ENCODE results near the gene NR6A1.
A peak's percentile ranks its signal among the peaks of the same experiment; 100 is the strongest.

Gene NR6A1

DNA sequence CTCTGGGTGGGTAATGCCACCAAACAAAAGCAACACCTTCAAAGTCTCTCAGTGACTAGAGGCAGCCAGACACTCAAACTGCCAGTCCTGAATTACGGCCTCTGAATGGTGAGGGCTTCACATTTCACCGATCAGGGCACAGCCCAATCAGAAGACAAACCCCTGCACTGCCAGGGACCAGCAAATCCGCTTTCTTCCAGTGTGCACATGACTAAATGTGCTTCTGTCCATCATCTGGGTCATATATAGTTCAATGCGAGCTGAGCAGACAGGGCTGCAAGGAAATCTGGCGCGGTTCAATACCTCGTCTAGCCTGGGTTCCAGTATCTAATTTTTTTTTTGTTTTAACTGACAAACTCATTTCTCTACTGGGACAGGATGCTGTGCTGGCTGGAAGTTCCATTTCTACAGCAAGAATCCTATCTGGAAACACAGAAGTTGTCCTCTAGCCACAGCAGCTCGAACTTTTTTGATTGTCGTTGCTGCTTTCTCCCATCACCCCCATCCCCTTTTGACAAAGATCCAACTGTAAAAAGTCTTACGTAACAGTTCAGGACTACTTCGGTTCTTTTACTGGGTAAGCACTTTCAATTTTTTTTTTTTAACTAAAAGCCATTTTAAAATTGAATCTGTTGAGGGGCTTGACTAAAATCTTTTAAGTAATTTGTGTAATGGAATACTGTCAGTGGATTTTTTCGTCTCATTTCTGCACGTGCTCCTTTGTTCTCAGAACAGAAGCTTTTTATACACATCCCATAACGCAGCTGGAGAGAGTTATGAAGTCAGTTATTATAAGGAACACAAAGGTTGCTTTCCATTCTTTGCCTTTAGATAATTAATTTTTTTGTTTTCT is 112.7 kb downstream of the NR6A1 start (continued):
- TF ChIP-seq ZNF549 (tag by site-specific recombination; IDR thresholded peaks at IDR 0.05) (no peak), ZNF76 (tag by site-specific recombination; IDR thresholded peaks at IDR 0.05; ENCODE audit: borderline replicate concordance, low read depth) (0 out of 2 replicates have a peak, but pooled peaks have one; percentile 38), ZNF121 (tag by site-specific recombination; IDR thresholded peaks at IDR 0.05) (no peak), ZNF394 (tag by site-specific recombination; IDR thresholded peaks at IDR 0.05; ENCODE audit: borderline replicate concordance) (no peak), GLI4 (tag by site-specific recombination; IDR thresholded peaks at IDR 0.05) (no peak), ZBTB7A (tag by site-specific recombination; IDR thresholded peaks at IDR 0.05; ENCODE audit: low read depth) (no peak), ZFP3 (tag by site-specific recombination; IDR thresholded peaks at IDR 0.05; ENCODE audit: low read depth) (no peak), OSR2 (tag by site-specific recombination; IDR thresholded peaks at IDR 0.05) (0 out of 2 replicates have a peak, but pooled peaks have one; percentile 19), ZBTB17 (tag by site-specific recombination; IDR thresholded peaks at IDR 0.05) (peak; percentile 73), ZBTB21 (tag by site-specific recombination; IDR thresholded peaks at IDR 0.05) (peak; percentile 76), FEZF1 (tag by site-specific recombination; IDR thresholded peaks at IDR 0.05) (0 out of 2 replicates have a peak, but pooled peaks have one; percentile 28), ZNF792 (tag by site-specific recombination; IDR thresholded peaks at IDR 0.05) (no peak), ZNF629 (tag by site-specific recombination; IDR thresholded peaks at IDR 0.05) (peak; percentile 73), ZBTB48 (tag by site-specific recombination; IDR thresholded peaks at IDR 0.05) (0 out of 2 replicates have a peak, but pooled peaks have one; percentile 48), KLF10 (tag by site-specific recombination; IDR thresholded peaks at IDR 0.05) (no peak), ZNF433 (tag by site-specific recombination; IDR thresholded peaks at IDR 0.05; ENCODE audit: low read depth) (no peak), SP2 (tag by site-specific recombination; IDR thresholded peaks at IDR 0.05) (peak; percentile 88), ZNF558 (tag by site-specific recombination; IDR thresholded peaks at IDR 0.05) (0 out of 2 replicates have a peak, but pooled peaks have one; percentile 11)
- TF ChIP-seq, protein P1, sequence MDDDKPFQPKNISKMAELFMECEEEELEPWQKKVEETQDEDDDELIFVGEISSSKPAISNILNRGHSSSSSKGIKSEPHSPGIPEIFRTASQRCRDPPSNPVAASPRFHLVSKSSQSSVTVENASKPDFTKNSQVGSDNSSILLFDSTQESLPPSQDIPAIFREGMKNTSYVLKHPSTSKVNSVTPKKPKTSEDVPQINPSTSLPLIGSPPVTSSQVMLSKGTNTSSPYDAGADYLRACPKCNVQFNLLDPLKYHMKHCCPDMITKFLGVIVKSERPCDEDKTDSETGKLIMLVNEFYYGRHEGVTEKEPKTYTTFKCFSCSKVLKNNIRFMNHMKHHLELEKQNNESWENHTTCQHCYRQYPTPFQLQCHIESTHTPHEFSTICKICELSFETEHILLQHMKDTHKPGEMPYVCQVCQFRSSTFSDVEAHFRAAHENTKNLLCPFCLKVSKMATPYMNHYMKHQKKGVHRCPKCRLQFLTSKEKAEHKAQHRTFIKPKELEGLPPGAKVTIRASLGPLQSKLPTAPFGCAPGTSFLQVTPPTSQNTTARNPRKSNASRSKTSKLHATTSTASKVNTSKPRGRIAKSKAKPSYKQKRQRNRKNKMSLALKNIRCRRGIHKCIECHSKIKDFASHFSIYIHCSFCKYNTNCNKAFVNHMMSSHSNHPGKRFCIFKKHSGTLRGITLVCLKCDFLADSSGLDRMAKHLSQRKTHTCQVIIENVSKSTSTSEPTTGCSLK (tag by site-specific recombination; IDR thresholded peaks at IDR 0.05): no peak
- TF ChIP-seq, protein P2, sequence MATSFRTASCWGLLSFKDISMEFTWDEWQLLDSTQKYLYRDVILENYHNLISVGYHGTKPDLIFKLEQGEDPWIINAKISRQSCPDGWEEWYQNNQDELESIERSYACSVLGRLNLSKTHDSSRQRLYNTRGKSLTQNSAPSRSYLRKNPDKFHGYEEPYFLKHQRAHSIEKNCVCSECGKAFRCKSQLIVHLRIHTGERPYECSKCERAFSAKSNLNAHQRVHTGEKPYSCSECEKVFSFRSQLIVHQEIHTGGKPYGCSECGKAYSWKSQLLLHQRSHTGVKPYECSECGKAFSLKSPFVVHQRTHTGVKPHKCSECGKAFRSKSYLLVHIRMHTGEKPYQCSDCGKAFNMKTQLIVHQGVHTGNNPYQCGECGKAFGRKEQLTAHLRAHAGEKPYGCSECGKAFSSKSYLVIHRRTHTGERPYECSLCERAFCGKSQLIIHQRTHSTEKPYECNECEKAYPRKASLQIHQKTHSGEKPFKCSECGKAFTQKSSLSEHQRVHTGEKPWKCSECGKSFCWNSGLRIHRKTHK (tag by site-specific recombination; IDR thresholded peaks at IDR 0.05): no peak
- TF ChIP-seq, protein P3, sequence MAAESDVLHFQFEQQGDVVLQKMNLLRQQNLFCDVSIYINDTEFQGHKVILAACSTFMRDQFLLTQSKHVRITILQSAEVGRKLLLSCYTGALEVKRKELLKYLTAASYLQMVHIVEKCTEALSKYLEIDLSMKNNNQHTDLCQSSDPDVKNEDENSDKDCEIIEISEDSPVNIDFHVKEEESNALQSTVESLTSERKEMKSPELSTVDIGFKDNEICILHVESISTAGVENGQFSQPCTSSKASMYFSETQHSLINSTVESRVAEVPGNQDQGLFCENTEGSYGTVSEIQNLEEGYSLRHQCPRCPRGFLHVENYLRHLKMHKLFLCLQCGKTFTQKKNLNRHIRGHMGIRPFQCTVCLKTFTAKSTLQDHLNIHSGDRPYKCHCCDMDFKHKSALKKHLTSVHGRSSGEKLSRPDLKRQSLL (tag by site-specific recombination; IDR thresholded peaks at IDR 0.05): no peak
- TF ChIP-seq, protein P4, sequence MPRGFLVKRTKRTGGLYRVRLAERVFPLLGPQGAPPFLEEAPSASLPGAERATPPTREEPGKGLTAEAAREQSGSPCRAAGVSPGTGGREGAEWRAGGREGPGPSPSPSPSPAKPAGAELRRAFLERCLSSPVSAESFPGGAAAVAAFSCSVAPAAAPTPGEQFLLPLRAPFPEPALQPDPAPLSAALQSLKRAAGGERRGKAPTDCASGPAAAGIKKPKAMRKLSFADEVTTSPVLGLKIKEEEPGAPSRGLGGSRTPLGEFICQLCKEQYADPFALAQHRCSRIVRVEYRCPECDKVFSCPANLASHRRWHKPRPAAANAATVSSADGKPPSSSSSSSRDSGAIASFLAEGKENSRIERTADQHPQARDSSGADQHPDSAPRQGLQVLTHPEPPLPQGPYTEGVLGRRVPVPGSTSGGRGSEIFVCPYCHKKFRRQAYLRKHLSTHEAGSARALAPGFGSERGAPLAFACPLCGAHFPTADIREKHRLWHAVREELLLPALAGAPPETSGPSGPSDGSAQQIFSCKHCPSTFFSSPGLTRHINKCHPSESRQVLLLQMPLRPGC (tag by site-specific recombination; IDR thresholded peaks at IDR 0.05): no peak
- TF ChIP-seq, protein P5, sequence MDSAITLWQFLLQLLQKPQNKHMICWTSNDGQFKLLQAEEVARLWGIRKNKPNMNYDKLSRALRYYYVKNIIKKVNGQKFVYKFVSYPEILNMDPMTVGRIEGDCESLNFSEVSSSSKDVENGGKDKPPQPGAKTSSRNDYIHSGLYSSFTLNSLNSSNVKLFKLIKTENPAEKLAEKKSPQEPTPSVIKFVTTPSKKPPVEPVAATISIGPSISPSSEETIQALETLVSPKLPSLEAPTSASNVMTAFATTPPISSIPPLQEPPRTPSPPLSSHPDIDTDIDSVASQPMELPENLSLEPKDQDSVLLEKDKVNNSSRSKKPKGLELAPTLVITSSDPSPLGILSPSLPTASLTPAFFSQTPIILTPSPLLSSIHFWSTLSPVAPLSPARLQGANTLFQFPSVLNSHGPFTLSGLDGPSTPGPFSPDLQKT (IDR thresholded peaks at IDR 0.05; ENCODE audit: borderline replicate concordance, low read depth, low read length): no peak
- TF ChIP-seq, protein P6, sequence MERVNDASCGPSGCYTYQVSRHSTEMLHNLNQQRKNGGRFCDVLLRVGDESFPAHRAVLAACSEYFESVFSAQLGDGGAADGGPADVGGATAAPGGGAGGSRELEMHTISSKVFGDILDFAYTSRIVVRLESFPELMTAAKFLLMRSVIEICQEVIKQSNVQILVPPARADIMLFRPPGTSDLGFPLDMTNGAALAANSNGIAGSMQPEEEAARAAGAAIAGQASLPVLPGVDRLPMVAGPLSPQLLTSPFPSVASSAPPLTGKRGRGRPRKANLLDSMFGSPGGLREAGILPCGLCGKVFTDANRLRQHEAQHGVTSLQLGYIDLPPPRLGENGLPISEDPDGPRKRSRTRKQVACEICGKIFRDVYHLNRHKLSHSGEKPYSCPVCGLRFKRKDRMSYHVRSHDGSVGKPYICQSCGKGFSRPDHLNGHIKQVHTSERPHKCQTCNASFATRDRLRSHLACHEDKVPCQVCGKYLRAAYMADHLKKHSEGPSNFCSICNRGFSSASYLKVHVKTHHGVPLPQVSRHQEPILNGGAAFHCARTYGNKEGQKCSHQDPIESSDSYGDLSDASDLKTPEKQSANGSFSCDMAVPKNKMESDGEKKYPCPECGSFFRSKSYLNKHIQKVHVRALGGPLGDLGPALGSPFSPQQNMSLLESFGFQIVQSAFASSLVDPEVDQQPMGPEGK (tag by site-specific recombination; IDR thresholded peaks at IDR 0.05): peak; percentile 21; the same call in 1 of the 2 replicates
- TF ChIP-seq, protein P7, sequence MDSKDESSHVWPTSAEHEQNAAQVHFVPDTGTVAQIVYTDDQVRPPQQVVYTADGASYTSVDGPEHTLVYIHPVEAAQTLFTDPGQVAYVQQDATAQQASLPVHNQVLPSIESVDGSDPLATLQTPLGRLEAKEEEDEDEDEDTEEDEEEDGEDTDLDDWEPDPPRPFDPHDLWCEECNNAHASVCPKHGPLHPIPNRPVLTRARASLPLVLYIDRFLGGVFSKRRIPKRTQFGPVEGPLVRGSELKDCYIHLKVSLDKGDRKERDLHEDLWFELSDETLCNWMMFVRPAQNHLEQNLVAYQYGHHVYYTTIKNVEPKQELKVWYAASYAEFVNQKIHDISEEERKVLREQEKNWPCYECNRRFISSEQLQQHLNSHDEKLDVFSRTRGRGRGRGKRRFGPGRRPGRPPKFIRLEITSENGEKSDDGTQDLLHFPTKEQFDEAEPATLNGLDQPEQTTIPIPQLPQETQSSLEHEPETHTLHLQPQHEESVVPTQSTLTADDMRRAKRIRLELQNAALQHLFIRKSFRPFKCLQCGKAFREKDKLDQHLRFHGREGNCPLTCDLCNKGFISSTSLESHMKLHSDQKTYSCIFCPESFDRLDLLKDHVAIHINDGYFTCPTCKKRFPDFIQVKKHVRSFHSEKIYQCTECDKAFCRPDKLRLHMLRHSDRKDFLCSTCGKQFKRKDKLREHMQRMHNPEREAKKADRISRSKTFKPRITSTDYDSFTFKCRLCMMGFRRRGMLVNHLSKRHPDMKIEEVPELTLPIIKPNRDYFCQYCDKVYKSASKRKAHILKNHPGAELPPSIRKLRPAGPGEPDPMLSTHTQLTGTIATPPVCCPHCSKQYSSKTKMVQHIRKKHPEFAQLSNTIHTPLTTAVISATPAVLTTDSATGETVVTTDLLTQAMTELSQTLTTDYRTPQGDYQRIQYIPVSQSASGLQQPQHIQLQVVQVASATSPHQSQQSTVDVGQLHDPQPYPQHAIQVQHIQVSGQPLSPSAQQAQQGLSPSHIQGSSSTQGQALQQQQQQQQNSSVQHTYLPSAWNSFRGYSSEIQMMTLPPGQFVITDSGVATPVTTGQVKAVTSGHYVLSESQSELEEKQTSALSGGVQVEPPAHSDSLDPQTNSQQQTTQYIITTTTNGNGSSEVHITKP (tag by site-specific recombination; IDR thresholded peaks at IDR 0.05): peak; percentile 92

All from HEK293 (cell line).